CD4-positive, alpha-beta memory T cell (primary cell): Measurements from ENCODE around the gene TIMM13. TPM values are rescaled to one million over a fixed set of nuclear protein-coding genes. Genes with fewer than 3 reads are reported as not detected.
A peak's percentile ranks its signal among the peaks of the same experiment; 100 is the strongest.

ENCODE experiments used
- CTCF ChIA-PET: fragments of 350-600 bp; sonication (Branson Sonifier 250); formaldehyde crosslinking; loops from one replicate; lab custom pipeline; 2021; ENCODE audit warnings: inconsistent platforms; ENCODE audit not compliant: partially characterized antibody; lab: Charles Lee
- POLR2A ChIA-PET: fragments of 350-600 bp; sonication (Branson Sonifier 250); formaldehyde crosslinking; loops from one replicate; lab custom pipeline; 2021; ENCODE audit not compliant: partially characterized antibody; lab: Charles Lee
- DNase-seq, 5 donors: peaks; one replicate each; pipeline versions ENCODE4 v3.0.0 to v3.0.0-alpha.2; 2020 to 2022; ENCODE audit warnings: mixed read lengths in 1 of 5
- H3K27ac ChIP-seq: one replicate; pipeline ENCODE4 v1.7.0; 2013; ENCODE audit warnings: low read depth, low read length
- H3K27me3 ChIP-seq: 2 replicates; pipeline ENCODE4 v1.7.0; 2013; ENCODE audit warnings: mild to moderate bottlenecking, low read length, moderate library complexity; ENCODE audit not compliant: insufficient read depth
- H3K36me3 ChIP-seq: 2 replicates; pipeline ENCODE4 v1.7.0; 2013; ENCODE audit warnings: mild to moderate bottlenecking, low read length, moderate library complexity; ENCODE audit not compliant: insufficient read depth
- H3K4me1 ChIP-seq: 2 replicates; pipeline ENCODE4 v1.7.0; 2013; ENCODE audit warnings: mild to moderate bottlenecking, low read length, moderate library complexity; ENCODE audit not compliant: insufficient read depth
- H3K4me3 ChIP-seq, 2 donors: one replicate each; pipeline ENCODE4 v1.7.0; 2013; ENCODE audit warnings: low read length in 2 of 2, mild to moderate bottlenecking in 1 of 2
- H3K9me3 ChIP-seq, 2 donors: one replicate each; pipeline ENCODE4 v1.7.0; 2013; ENCODE audit warnings: low read length in 2 of 2, control low read depth in 1 of 2; ENCODE audit not compliant: control insufficient read depth in 1 of 2
- H3K27ac Mint-ChIP-seq, 7 donors: one replicate each; pipeline ENCODE4 v1.8.0; 2020 to 2021; ENCODE audit warnings: mixed read lengths in 7 of 7, mild to moderate bottlenecking in 6 of 7, inconsistent platforms in 3 of 7, moderate library complexity in 3 of 7
- H3K27me3 Mint-ChIP-seq, 2 donors: one replicate each; pipeline ENCODE4 v1.8.0; 2020 to 2021; ENCODE audit warnings: mixed read lengths in 2 of 2
- H3K36me3 Mint-ChIP-seq, 2 donors: one replicate each; pipeline ENCODE4 v1.8.0; 2020 to 2021; ENCODE audit warnings: mixed read lengths in 2 of 2, inconsistent platforms in 1 of 2, mild to moderate bottlenecking in 1 of 2
- H3K4me1 Mint-ChIP-seq, 4 donors: one replicate each; pipeline ENCODE4 v1.8.0; 2020 to 2021; ENCODE audit warnings: mixed read lengths in 4 of 4, mild to moderate bottlenecking in 1 of 4
- H3K4me3 Mint-ChIP-seq, 8 donors: one replicate each; pipeline ENCODE4 v1.8.0; 2020 to 2021; ENCODE audit warnings: mixed read lengths in 8 of 8, mild to moderate bottlenecking in 7 of 8, moderate library complexity in 6 of 8, inconsistent platforms in 3 of 8
- H3K9me3 Mint-ChIP-seq, 8 donors: one replicate each; pipeline ENCODE4 v1.8.0; 2020 to 2021; ENCODE audit warnings: mixed read lengths in 8 of 8, mild to moderate bottlenecking in 5 of 8, inconsistent platforms in 3 of 8, moderate library complexity in 1 of 8
- intact Hi-C: fragments of 100-400 bp; cut with micrococcal nuclease; formaldehyde crosslinking; loops from one replicate; pipeline ENCODE4 v1.15.1; 2023
- polyA plus RNA-seq, 2 donors: library from polyadenylated mRNA; unstranded; fragments of 300-500 nt; fragmentation: Illumina TruSeq; gene quantifications; one replicate each; pipeline ENCODE4 v1.2.3, GENCODE V29; 2021
- total RNA-seq, 2 experiments: library from RNA; stranded (reverse); gene quantifications; one replicate each; pipeline ENCODE4 v1.2.3, GENCODE V29; 2021

Gene TIMM13
- total and polyA plus RNA-seq, 4 experiments from 2014 or later: 30.6 to 76.4 (median 48.7) TPM

DNA sequence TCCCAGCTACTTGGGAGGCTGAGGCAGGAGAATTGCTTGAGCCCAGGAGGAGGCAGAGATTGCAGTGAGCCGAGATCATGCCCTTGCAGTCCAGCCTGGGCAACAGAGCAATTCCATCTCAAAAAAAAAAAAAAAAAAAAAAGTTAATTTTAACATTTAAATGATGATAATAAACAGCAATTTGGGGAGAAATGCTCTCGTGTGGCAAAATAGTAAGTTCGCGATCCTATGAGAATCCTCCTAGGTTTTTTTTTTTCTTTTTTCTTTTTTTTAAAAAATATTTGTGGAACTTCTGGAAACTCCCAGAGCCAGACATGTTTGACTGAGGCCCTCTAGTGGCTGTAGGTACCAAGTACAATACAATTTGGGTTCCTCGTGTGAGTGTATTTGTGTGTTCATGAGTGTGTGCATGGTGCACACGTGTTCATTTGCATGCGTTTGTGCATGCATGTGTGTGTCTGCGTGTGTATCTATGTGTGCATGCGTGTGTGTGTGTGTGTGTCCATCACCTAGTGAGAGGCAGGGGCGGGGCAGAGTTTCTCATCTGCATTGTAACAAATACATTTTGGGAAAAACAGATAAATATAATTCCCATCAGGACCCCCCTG lies 36.2 kb downstream of the TIMM13 start:
- no peaks in the 10 kb centered on the region for H3K36me3 Mint-ChIP-seq
- Histone ChIP-seq H3K4me1 (no peaks in the 10 kb centered on the region), H3K36me3 (no peaks in the 10 kb centered on the region), H3K27ac (no peak overlapping the region), H3K9me3 (no peaks in the 10 kb centered on the region), H3K4me3 (no peak overlapping the region), H3K27me3 (no peaks in the 10 kb centered on the region)
- CTCF ChIA-PET: interaction anchor here (0.6 to 9.3 kb wide), 13 partner anchors 9 to 553 kb away, joined by 3 to 81 read pairs (median 3); partner anchors contain the start of gene PLEKHJ1
- H3K9me3 Mint-ChIP-seq: no peaks in the 10 kb centered on the region
- H3K4me3 Mint-ChIP-seq: peak overlapping the region in 1 of 8 donors; percentile 78
- peaks cover 2 to 15% (median 4%) of the 10 kb centered on the region in 4 donors for H3K4me1 Mint-ChIP-seq
- H3K27ac Mint-ChIP-seq: peak overlapping the region in 2 of 7 donors; percentile 53 to 69
- POLR2A ChIA-PET: interaction anchor here (0.7 to 3.7 kb wide), 3 partner anchors 36 to 121 kb away, joined by 3 to 25 read pairs (median 7); partner anchors contain the start of gene TIMM13
- peak; percentile 50 to 66 (median 51) for DNase-seq
- peaks cover 2% of the 10 kb centered on the region in 2 donors for H3K27me3 Mint-ChIP-seq
- intact Hi-C loops: loop anchor here (1.0 kb wide), 1 partner anchor 155 kb away; the partner anchor contains the start of genes PLEKHJ1 and SF3A2

DNA sequence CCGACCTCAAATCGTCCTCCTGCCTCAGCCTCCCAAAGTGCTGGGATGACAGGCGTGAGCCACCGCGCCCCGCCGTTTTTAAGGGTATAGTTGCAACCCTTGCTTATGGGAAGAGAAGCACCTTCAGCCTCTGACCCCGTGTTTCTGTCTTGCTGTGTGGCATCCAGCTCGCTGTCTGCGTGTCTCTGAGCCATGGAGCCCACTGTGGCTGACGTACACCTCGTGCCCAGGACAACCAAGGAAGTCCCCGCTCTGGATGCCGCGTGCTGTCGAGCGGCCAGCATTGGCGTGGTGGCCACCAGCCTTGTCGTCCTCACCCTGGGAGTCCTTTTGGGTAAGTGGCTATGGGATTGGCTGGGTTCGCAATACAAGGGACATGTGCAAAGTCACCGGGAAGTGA lies 37.8 kb downstream of the TIMM13 start:
- H3K9me3 ChIP-seq: no peaks in the 10 kb centered on the region
- H3K4me3 ChIP-seq: no peak overlapping the region
- no peak for DNase-seq
- peaks cover 2 to 12% (median 4%) of the 10 kb centered on the region in 4 donors for H3K4me1 Mint-ChIP-seq
- no peaks in the 10 kb centered on the region for H3K36me3 ChIP-seq
- H3K27ac ChIP-seq: no peak overlapping the region
- no peaks in the 10 kb centered on the region for H3K9me3 Mint-ChIP-seq
- intact Hi-C loops: no loop called here
- ChIA-PET CTCF (interaction anchor here (1.1 to 9.3 kb wide), 2 partner anchors 113 to 238 kb away, joined by 4 to 81 read pairs; partner anchors contain the start of gene AP3D1), POLR2A (no interaction called here)
- H3K27me3 Mint-ChIP-seq: peaks cover 2 to 4% of the 10 kb centered on the region in 2 donors
- H3K36me3 Mint-ChIP-seq: no peaks in the 10 kb centered on the region
- H3K4me1 ChIP-seq: no peaks in the 10 kb centered on the region
- H3K27me3 ChIP-seq: no peaks in the 10 kb centered on the region
- no peak overlapping the region for H3K4me3 Mint-ChIP-seq
- peak overlapping the region in 2 of 7 donors; percentile 19 to 47 for H3K27ac Mint-ChIP-seq

DNA sequence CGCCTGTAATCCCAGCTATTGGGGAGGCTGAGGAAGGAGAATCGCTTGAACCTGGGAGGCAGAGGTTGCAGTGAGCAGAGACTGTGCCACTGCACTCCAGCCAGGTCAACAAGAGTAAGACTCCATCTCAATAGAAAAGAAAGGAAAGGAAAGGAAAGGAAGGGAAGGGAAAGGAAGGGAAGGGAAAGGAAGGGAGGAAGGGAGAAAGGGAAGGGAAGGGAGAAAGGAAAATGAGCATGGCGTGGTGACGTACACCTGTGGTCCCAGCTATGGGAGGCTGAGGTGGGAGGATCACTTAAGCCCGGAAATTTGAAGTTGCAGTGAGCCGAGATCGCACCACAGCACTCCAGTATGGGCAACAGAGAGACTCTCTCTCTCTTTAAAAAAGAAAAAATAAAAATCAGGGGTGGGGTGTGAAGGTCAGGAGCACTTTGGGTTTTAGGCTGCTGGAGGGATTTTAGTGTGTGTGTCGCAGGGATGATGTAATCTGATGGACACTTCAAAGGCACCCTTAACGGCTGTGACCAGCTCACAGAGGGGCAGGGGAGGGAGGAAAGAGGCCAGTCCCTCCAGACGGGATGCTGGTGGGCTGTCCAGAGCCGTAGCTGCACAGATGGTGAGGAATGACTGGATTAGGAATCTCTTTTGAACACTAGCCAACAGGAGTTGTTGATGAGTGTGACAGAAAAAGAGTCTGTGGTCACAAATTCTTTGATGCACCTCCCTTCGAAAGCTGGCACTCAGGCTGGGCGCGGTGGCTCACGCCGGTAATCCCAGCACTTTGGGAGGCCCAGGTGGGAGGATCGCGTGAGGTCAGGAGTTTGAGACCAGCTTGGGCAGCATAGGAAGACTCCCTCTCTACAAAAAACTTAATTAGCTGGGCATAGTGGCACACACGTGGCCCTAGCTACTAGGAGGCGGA lies 39.8 kb downstream of the TIMM13 start:
- H3K4me3 Mint-ChIP-seq: no peak overlapping the region
- CTCF ChIA-PET: interaction anchor here (1.2 to 9.3 kb wide), 2 partner anchors 111 to 232 kb away, joined by 4 to 81 read pairs; no protein-coding TSS in a partner anchor
- no peaks in the 10 kb centered on the region for H3K9me3 ChIP-seq
- H3K9me3 Mint-ChIP-seq: peaks cover 0 to 4% (median 0%) of the 10 kb centered on the region in 8 donors
- H3K4me1 Mint-ChIP-seq: peaks cover 2 to 5% (median 4%) of the 10 kb centered on the region in 4 donors
- H3K27ac ChIP-seq: no peak overlapping the region
- H3K36me3 ChIP-seq: no peaks in the 10 kb centered on the region
- no peak for DNase-seq
- H3K27me3 ChIP-seq: no peaks in the 10 kb centered on the region
- H3K27me3 Mint-ChIP-seq: peaks cover 2 to 4% of the 10 kb centered on the region in 2 donors
- POLR2A ChIA-PET: interaction anchor here (0.8 kb wide), 1 partner anchor 114 kb away, joined by 3 read pairs; no protein-coding TSS in a partner anchor
- no peak overlapping the region for H3K4me3 ChIP-seq
- no peaks in the 10 kb centered on the region for H3K36me3 Mint-ChIP-seq
- intact Hi-C loops: no loop called here
- peak overlapping the region in 1 of 7 donors; percentile 76 for H3K27ac Mint-ChIP-seq
- H3K4me1 ChIP-seq: no peaks in the 10 kb centered on the region

DNA sequence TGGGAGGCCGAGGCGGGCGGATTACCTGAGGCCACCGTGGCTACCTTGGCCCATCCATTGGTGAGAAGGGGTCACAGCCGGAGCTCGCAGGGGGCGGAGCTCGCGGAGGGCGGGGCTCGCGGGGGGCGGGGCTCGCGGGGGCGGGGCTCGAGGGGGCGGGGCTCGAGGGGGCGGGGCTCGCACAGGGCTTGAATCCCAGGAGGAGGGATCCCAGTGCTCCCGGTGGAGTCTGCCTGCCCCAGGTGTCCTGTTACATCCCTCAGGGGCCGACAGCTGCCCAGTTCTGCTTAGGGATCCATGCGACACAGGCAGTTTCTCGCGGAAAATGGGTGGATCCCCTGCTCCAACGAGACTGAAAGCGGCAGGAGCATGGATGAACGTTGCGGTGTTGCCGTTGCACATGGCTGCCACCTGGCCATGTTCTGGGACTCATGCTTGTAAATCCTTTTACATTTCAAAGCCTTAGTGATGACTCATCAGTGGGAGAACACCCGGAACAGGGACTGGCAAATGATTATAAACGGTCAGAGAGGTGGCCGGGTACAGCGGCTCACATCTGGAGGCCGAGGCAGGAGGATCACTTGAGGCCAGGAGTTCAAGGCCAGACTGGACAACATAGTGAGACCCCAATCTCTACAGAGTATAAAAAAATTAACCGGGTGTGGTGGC lies 42.2 kb downstream of the TIMM13 start:
- Mint-ChIP-seq H3K36me3 (peaks cover 0 to 6% of the 10 kb centered on the region in 2 donors), H3K4me1 (peaks cover 0 to 3% (median 0%) of the 10 kb centered on the region in 4 donors), H3K4me3 (peak overlapping the region in 1 of 8 donors; percentile 20), H3K27ac (no peak overlapping the region), H3K27me3 (peaks cover 3 to 5% of the 10 kb centered on the region in 2 donors), H3K9me3 (peaks cover 0 to 6% (median 4%) of the 10 kb centered on the region in 8 donors)
- intact Hi-C loops: no loop called here
- Histone ChIP-seq H3K27me3 (no peaks in the 10 kb centered on the region), H3K36me3 (no peaks in the 10 kb centered on the region), H3K9me3 (no peaks in the 10 kb centered on the region), H3K4me3 (no peak overlapping the region), H3K27ac (no peak overlapping the region), H3K4me1 (no peaks in the 10 kb centered on the region)
- DNase-seq: peak in 1 of 5 donors; percentile 6
- POLR2A ChIA-PET: no interaction called here
- CTCF ChIA-PET: interaction anchor here (2.4 kb wide), 1 partner anchor 8 kb away, joined by 11 read pairs; no protein-coding TSS in a partner anchor

DNA sequence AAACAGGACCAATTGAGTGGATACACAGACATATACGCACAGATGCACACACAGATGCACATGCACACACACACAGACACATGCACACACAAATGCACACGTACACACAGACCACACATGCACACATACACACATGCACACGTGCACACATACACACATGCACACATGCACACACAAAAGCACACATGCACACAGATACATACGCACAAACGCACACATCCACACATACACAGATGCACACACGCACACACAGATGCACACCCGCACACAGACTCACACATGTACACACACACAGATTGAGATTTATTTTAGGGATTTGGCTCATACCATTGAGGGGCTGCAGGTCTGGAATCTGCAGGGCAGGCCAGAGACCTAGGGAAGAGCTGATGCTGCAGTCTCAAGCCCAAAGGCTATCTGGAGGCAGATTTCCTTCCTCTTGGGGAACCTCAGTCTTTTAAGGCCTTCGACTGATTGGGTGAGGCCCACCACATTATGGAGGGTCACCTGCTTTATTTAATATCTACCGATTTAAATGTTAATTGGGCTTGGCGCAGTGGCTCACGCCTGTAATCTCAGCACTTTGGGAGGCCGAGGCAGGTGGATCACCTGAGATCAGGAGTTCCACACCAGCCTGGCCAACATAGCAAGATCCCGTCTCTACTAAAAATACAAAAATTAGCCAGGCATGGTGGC lies 44.7 kb downstream of the TIMM13 start:
- no peak overlapping the region for H3K27ac ChIP-seq
- no peak overlapping the region for H3K27ac Mint-ChIP-seq
- peaks cover 0 to 3% (median 0%) of the 10 kb centered on the region in 4 donors for H3K4me1 Mint-ChIP-seq
- no peaks in the 10 kb centered on the region for H3K9me3 ChIP-seq
- H3K36me3 ChIP-seq: no peaks in the 10 kb centered on the region
- ChIA-PET CTCF (no interaction called here), POLR2A (no interaction called here)
- no peak overlapping the region for H3K4me3 ChIP-seq
- H3K4me3 Mint-ChIP-seq: peak overlapping the region in 1 of 8 donors; percentile 14
- peaks cover 0 to 17% (median 8%) of the 10 kb centered on the region in 8 donors for H3K9me3 Mint-ChIP-seq
- intact Hi-C loops: no loop called here
- DNase-seq: peak in 1 of 5 donors; percentile 8
- no peaks in the 10 kb centered on the region for H3K27me3 ChIP-seq
- no peaks in the 10 kb centered on the region for H3K4me1 ChIP-seq
- H3K27me3 Mint-ChIP-seq: peaks cover 3 to 5% of the 10 kb centered on the region in 2 donors
- H3K36me3 Mint-ChIP-seq: peaks cover 0 to 9% of the 10 kb centered on the region in 2 donors

DNA sequence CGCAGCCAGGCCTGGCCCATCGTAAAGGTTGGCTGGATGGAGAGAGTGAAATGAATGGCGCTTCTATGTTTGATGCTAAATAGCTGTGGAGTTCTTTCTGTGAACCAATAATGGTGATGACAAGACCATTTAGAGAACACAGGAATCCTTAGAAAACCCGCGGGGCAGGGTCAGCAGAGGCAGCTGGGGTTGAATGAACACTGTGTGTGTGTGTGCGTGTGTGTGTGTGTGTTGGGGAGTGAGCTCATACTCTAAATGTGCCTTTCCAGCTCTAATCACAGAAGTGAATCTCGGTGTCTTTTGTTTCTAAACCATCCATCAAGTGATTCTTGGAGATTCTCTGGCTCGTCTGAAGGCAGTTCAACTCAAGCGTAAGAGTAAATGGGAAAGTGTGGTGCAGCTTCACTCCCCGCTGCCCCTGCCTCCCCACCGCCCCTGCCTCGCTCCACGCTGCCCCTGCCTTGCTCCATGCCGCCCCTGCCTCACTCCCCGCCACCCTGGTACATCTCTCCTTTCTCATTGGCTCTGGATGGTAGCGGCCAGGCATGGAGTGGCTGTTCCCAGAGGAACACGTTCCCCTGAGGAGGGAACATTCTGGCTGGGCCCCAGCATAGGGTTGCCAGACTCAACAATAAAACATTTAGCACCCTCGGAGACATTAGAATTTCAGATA lies 46.1 kb downstream of the TIMM13 start:
- POLR2A ChIA-PET: no interaction called here
- no peak overlapping the region for H3K27ac Mint-ChIP-seq
- H3K4me1 Mint-ChIP-seq: peaks cover 0 to 3% (median 0%) of the 10 kb centered on the region in 4 donors
- Histone ChIP-seq H3K4me1 (no peaks in the 10 kb centered on the region), H3K4me3 (no peak overlapping the region), H3K27ac (no peak overlapping the region), H3K9me3 (no peaks in the 10 kb centered on the region), H3K36me3 (no peaks in the 10 kb centered on the region), H3K27me3 (no peaks in the 10 kb centered on the region)
- peaks cover 3 to 5% of the 10 kb centered on the region in 2 donors for H3K27me3 Mint-ChIP-seq
- peaks cover 0 to 9% of the 10 kb centered on the region in 2 donors for H3K36me3 Mint-ChIP-seq
- peak in 1 of 5 donors; percentile 24 for DNase-seq
- CTCF ChIA-PET: no interaction called here
- H3K4me3 Mint-ChIP-seq: no peak overlapping the region
- H3K9me3 Mint-ChIP-seq: peaks cover 0 to 17% (median 8%) of the 10 kb centered on the region in 8 donors
- intact Hi-C loops: no loop called here
